GM21367 (cell line): ENCODE data around the gene KRTAP10-6.
"Not testable (repeated sequence)": the region's sequence is repeated elsewhere in the genome, so short reads cannot be mapped to it uniquely, and the experiment has no call there.

Experiments used
- ATAC-seq: cut with Tn5 transposase; IDR thresholded peaks from one replicate; pipeline ENCODE4 v1.9.1; 2021; ENCODE audit not compliant: unreplicated experiment

The KRTAP10-6 gene

GRCh38 chr21:44618504-44618903, 26.2 kb upstream of the KRTAP10-6 start:
- ATAC-seq, result no peak

DNA sequence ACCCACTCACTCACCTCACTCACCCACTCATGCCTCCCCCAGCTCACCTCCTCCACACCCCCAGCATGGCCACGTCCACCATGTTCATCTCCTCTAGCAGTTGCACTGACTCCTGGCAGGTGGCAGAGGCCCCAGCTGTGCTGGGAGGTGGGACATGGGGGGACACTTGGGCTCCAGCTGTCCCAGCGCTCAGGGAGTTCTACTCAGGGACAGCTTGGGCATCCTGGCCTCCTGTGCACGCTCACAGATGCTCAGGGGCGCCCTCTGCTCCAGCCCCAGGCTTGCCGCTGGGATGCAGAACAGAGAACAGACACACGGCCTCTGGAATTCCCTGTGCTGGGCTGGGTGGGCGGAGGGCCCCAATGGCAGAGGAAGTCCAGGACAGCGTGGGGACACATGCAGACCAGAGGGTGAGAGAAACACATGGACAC, 24.8 kb upstream of the KRTAP10-6 start:
- no peak for ATAC-seq

DNA sequence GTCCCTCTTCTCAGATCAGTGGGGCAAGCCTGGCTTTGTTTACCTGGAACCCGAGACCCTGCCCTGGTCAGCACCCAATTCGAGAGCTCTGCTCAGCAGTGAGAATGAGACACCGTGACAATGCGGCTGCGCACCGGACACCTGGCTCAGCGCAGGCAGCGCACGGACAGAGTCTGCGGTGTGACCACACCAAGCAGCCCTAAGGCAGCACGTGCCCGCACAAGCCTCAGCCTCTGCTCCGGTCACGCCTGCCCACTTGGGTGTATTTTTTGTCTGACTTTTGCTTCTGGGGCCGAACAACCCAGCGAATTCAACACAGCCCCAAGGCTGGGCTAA, 24.3 kb upstream of the KRTAP10-6 start:
- no peak for ATAC-seq

- no peak for ATAC-seq
These were observed 23.7 kb upstream of the KRTAP10-6 start for GRCh38 chr21:44615911-44616590.

GRCh38 chr21:44615466-44615865, 23.2 kb upstream of the KRTAP10-6 start:
- no peak for ATAC-seq

GRCh38 chr21:44614961-44615391, 22.7 kb upstream of the KRTAP10-6 start:
- ATAC-seq, result no peak

DNA sequence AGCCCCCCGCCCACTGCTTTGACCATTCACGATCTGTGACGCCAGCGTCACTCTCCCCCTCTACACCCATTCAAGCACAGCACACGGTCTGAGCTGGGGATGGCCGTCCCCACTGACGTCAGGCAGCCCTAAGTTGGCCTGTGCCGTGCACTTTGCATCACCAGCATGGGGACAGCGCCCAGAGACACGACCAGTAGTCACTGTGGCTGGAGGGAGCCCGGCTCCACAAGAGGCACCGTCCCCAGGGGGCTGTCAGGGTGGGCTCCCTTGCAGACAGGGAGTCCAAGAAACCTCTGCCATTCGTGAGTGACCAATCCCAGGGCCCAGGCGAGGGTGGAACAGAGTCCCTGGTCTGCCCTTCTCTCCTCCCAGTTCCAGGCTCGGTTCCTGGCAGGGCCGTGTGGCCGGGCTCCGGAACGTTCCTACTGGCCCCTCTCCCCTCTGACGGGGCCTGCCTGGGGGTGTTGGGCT, 21.9 kb upstream of the KRTAP10-6 start:
- no peak for ATAC-seq

GRCh38 chr21:44613386-44614155, 21.3 kb upstream of the KRTAP10-6 start:
- ATAC-seq, result no peak

DNA sequence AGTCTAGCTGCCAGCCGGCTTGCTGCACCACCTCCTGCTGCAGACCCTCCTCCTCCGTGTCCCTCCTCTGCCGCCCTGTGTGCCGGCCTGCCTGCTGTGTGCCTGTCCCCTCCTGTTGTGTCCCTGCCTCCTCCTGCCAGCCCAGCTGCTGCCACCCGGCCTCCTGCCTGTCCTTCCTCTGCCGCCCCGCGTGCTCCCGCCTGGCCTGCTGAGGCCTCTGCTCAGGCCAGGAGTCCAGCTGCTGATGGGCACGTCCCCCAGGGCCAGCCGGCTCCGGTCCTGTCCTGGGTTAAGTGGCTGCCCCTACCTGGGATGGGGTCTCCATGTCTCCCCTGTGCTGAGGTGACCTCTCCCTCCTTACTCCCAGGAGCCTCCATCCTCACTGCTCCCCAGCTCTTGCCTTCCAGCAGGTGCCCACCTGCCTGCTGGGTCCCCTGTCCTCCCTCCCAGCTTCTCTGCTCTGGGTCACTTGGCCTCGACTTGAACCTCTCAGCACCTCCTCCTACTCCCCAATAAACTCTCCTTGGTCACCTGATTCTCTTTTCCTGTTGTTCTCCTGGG, 20.4 kb upstream of the KRTAP10-6 start:
- no peak for ATAC-seq

DNA sequence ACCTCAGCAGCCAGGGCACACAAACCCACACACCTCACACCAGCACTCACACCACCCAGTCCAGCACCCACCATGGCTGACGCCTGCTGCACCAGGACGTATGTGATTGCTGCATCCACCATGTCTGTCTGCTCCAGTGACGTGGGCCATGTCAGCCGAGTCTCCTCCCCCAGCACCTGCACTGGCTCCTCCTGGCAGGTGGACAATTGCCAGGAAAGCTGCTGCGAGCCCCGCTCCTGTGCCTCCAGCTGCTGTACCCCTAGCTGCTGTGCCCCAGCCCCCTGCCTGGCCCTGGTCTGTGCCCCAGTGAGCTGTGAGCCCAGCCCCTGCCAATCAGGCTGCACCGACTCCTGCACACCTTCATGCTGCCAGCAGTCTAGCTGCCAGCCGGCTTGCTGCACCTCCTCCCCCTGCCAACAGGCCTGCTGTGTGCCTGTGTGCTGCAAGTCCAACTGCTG, 19.8 kb upstream of the KRTAP10-6 start, which contains the start of gene KRTAP10-8:
TSS of gene KRTAP10-8 (plus strand) at position 51 of the 458 bp plus-strand sequence. CDS start at position 73, 22 bp downstream.
- no peak for ATAC-seq

GRCh38 chr21:44611551-44611950, 19.2 kb upstream of the KRTAP10-6 start:
- ATAC-seq, result no peak

- ATAC-seq, result not testable (repeated sequence)
These were observed 18.0 kb upstream of the KRTAP10-6 start for GRCh38 chr21:44610157-44610843.

GRCh38 chr21:44609193-44609592, 16.9 kb upstream of the KRTAP10-6 start:
- ATAC-seq, result no peak

DNA sequence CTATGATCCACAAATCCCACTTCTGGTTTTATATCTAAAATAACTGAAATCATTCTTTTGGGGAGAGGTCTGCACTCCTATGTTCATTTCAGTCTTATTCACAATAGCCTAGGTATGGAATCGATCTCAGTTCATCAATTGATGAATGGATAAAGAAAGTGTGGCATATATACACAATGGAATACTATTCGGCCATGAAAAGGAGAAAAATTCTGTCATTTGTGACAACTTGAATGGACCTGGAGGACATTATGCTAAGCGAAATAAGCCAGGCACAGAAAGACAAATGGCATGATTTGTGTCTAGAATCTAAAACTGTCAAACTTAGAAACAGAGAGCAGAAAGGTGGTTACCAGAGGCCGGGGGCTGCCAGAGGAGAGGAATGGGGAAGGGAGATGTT, 14.2 kb upstream of the KRTAP10-6 start:
- no peak for ATAC-seq

GRCh38 chr21:44603911-44604310, 11.6 kb upstream of the KRTAP10-6 start:
- ATAC-seq, result no peak

GRCh38 chr21:44603109-44603875, 11.0 kb upstream of the KRTAP10-6 start:
- no peak for ATAC-seq

GRCh38 chr21:44602463-44602850, 10.2 kb upstream of the KRTAP10-6 start:
- no peak for ATAC-seq

- no peak for ATAC-seq
These were observed 9.5 kb upstream of the KRTAP10-6 start for GRCh38 chr21:44601596-44602462.

- not testable (repeated sequence) for ATAC-seq
These were observed 8.8 kb upstream of the KRTAP10-6 start for GRCh38 chr21:44601091-44601490.
